HFFc6 (cell line): ENCODE measurements around the gene SLC4A11. TPM values are rescaled to one million over a fixed set of nuclear protein-coding genes. Genes with fewer than 3 reads are reported as not detected.
A peak's percentile ranks its signal among the peaks of the same experiment; 100 is the strongest.

Experiments used
- DNase-seq: peaks from one replicate; pipeline ENCODE4 v3.0.0-alpha.2; 2018
- H3K27ac Mint-ChIP-seq: 2 replicates; pipeline ENCODE4 v1.8.0; 2020; ENCODE audit warnings: mild to moderate bottlenecking, mixed read lengths
- H3K27me3 Mint-ChIP-seq: 2 replicates; pipeline ENCODE4 v1.8.0; 2021; ENCODE audit warnings: mild to moderate bottlenecking, moderate library complexity, mixed read lengths; ENCODE audit not compliant: insufficient read depth
- H3K36me3 Mint-ChIP-seq: 2 replicates; pipeline ENCODE4 v1.8.0; 2021; ENCODE audit warnings: low read depth, mixed read lengths
- H3K4me1 Mint-ChIP-seq: 2 replicates; pipeline ENCODE4 v1.8.0; 2020; ENCODE audit warnings: low read depth, mixed read lengths
- H3K4me3 Mint-ChIP-seq: 2 replicates; pipeline ENCODE4 v1.8.0; 2020; ENCODE audit warnings: mild to moderate bottlenecking, moderate library complexity, mixed read lengths
- H3K9me3 Mint-ChIP-seq: 2 replicates; pipeline ENCODE4 v1.8.0; 2020; ENCODE audit warnings: mild to moderate bottlenecking, mixed read lengths
- total RNA-seq, 6 experiments: library from RNA; stranded (reverse); fragmentation: NEBNext Ultra II Directional; extraction: Animal tissue kit (Norgen Biotek cat#: 25700); gene quantifications; 2 replicates in 1 of 6; 3 replicates in 5 of 6; pipeline ENCODE4 v1.2.3, GENCODE V29; 2021
- TF ChIP-seq, protein P1 (sequence below): fragments of 200-600 bp; sonication (generic); IDR thresholded peaks from 2 replicates; pipeline ENCODE4 v1.5.0; 2021; ENCODE audit warnings: antibody characterized with exemption, mild to moderate bottlenecking

SLC4A11 gene
- total RNA-seq, 6 experiments from 2014 or later = 2.4 to 3.6 (median 3.1) TPM

DNA sequence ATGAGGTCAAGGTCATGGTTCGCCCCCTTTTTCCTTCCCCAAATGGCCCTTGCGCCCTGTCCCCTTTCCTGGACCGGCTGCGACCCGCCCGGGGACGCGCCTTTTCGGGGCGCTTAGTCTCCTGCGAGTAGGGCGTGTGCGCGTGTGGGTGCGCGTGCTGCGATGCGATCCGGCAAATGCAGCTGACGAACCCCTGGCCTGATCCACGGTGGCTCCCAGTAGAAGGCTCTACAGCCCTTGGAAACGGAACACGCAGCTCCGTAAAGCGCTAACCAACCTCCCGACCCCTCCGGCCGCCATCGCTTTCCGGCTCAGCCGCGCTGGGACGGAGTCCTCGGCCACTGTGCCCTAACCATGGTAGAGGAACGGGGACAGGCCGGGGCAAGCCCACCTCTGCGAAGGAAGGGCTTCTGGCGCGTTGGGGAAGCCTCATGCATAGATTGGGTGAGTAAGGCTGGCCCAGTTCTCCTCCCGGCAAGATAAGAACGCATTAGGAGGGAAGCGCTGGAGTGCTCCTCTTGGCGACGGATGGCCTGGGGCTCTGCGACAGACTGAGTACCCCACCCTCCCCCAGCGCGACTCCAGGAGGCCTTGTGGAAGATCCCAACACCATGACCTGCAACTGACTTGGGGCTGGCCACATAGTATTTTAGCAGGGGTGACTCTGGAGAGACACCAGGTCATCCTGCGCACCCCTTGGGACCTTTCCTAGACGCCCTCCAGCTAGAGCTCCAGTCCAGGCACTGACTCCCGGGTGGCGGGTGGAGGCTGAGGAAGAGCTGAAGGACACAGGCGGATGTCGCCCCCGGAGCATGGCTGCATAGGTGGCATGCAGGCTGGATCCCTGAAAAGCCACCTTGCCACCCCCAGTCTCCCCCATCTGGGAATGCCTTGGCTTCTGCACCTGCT, 1.1 kb upstream of the SLC4A11 start:
- TF ChIP-seq, protein P1, sequence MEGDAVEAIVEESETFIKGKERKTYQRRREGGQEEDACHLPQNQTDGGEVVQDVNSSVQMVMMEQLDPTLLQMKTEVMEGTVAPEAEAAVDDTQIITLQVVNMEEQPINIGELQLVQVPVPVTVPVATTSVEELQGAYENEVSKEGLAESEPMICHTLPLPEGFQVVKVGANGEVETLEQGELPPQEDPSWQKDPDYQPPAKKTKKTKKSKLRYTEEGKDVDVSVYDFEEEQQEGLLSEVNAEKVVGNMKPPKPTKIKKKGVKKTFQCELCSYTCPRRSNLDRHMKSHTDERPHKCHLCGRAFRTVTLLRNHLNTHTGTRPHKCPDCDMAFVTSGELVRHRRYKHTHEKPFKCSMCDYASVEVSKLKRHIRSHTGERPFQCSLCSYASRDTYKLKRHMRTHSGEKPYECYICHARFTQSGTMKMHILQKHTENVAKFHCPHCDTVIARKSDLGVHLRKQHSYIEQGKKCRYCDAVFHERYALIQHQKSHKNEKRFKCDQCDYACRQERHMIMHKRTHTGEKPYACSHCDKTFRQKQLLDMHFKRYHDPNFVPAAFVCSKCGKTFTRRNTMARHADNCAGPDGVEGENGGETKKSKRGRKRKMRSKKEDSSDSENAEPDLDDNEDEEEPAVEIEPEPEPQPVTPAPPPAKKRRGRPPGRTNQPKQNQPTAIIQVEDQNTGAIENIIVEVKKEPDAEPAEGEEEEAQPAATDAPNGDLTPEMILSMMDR = no peak
- H3K4me1 Mint-ChIP-seq = peaks cover 18% of the 10 kb centered on the region
- peak overlapping the region; percentile 54 for H3K27ac Mint-ChIP-seq

DNA sequence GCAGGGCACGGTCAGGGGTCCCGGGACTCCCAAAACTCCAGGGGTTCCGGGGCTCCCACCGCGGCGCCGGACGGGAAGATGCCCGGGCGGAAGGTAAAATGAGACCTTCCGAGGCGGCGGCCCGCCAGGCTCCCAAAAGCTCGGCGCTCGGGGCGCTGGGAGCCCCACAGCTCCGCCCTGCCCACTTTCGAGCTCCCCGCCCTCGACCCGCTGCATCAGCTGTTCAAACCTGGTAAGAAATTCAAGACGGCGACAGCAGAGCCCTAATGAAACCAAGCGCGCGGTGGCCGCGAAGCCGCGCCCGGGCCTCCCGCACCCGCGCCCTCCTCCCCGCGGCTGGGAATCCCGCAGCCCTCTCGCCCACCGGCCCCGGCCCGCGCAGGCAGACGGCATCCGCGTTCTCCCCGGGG, 369 bp downstream of the SLC4A11 start:
- Mint-ChIP-seq H3K27ac (no peak overlapping the region), H3K36me3 (no peaks in the 10 kb centered on the region), H3K9me3 (no peaks in the 10 kb centered on the region), H3K27me3 (peaks cover 10% of the 10 kb centered on the region), H3K4me1 (peaks cover 18% of the 10 kb centered on the region), H3K4me3 (peak overlapping the region; percentile 86)
- peak; percentile 31 for DNase-seq
- TF ChIP-seq, protein P1 = no peak

More for the DNA sequence above, 1.1 kb upstream of the SLC4A11 start:
- Mint-ChIP-seq H3K4me3 (peak overlapping the region; percentile 91), H3K27me3 (peaks cover 10% of the 10 kb centered on the region), H3K36me3 (no peaks in the 10 kb centered on the region), H3K9me3 (no peaks in the 10 kb centered on the region)
- no peak for DNase-seq

DNA sequence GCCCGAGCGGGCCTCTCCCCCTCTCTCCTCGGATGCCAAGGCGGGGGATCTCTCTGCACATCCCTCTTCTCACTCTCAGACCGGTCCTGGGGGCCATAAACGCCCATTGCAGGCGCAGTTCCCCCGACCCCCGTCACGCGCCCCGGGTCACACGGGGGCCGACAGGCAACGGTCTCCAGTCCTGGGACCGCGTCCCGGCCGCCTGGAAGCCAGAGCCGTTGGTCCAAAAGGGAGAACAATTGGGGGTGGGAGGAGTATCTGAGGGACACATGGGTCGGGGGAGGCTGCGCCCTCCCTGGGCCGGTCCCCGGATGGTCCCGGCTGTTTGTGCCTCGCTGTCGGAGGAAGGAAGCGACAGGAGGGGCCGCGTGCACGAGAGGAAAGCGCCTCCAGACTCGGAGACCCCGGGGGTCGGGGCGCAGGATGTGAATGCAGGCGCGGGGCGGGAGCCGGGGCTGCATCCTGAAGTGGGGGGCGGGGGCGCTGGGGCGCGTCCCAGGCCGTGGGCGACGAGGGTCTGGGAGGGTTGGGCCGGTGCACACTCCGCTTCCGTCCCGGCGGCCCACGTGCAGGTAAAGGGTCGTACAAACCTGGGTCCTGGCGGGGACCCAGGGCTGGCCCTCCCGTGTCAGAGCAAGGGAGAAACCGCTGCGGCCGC, 903 bp downstream of the SLC4A11 start:
- Mint-ChIP-seq H3K9me3 (no peaks in the 10 kb centered on the region), H3K27ac (no peak overlapping the region), H3K4me3 (peak overlapping the region; percentile 86), H3K4me1 (peaks cover 18% of the 10 kb centered on the region), H3K36me3 (no peaks in the 10 kb centered on the region), H3K27me3 (peaks cover 10% of the 10 kb centered on the region)
- TF ChIP-seq, protein P1 = no peak
- no peak for DNase-seq

DNA sequence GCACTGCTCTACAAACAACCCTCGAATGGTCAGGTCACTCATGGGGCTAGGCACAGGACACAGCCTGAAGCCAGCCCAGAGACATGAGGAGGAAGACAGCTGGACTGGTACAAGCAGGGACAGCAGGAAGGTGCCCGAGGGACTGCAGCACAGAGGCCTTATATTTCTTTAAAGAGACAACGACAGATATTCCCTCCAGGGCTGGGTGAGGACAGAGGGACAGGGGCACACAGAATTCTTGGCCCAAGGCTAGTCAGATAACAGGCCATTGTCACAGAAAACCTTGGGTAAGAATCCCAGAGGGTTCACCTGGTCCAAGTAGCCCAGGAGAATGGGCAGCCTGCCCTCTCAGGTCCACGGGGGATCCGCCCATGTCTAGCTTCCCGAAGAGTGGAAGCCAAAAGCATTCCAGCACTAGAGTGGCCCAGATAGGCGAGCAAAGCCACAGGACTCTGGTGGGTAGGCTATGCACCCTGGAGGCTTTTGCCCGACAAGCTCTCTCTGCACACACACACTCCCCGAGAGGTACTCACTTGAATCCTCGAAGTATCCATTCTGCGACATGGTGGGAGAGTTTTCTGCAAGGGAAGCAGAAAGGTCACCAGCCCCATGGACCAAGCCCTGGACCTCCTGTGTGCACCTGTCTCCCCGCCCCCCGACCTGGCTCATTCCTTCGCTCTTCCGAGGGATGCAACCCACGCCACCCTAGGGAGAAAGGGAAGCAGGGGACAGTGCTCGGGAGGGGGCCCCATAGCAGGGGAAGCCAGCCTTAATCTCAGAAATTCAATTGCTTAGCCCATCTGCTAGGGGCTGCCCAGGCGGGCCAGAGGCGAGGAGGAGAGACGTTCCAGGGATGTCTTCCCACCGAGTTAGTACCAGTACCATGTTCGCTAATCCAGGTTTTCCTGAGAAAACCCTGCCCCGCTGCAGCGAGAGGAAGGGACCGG, 1.7 kb downstream of the SLC4A11 start:
- H3K9me3 Mint-ChIP-seq = no peaks in the 10 kb centered on the region
- no peak for DNase-seq

More for the DNA sequence above, 1.7 kb downstream of the SLC4A11 start:
- Mint-ChIP-seq H3K4me1 (peaks cover 15% of the 10 kb centered on the region), H3K27ac (no peak overlapping the region), H3K36me3 (no peaks in the 10 kb centered on the region), H3K4me3 (peak overlapping the region; percentile 8; the same call in 1 of the 2 replicates), H3K27me3 (peaks cover 10% of the 10 kb centered on the region)
- TF ChIP-seq, protein P1 = no peak
